IMR-90 (cell line): ENCODE data around the gene CDT1. TPM values are rescaled to one million over a fixed set of nuclear protein-coding genes. Genes with fewer than 3 reads are reported as not detected.

Experiments
- ATAC-seq: fragments of 200-7000 bp; cut with Tn5 transposase; 2 replicates; pipeline ENCODE4 v1.9.1; 2020; ENCODE audit warnings: low read depth, mild to moderate bottlenecking, moderate library complexity
- BruUV-seq: library from RNA; stranded (reverse); fragments of 400-500 nt; replicated peaks from 2 replicates; lab custom pipeline; 2021; lab: Mats Ljungman, UMichigan
- CTCF ChIA-PET: fragments of 300-600 bp; formaldehyde crosslinking; extraction: SDS; loops from one replicate; lab custom pipeline; 2021; ENCODE audit warnings: antibody characterized with exemption; lab: Yijun Ruan, JAX
- POLR2A ChIA-PET: fragments of 300-600 bp; sonication (Branson Sonifier 250); formaldehyde crosslinking; loops from one replicate; lab custom pipeline; 2022; ENCODE audit warnings: antibody characterized with exemption; ENCODE audit not compliant: unreplicated experiment; lab: Charles Lee
- DNase-seq: peaks from one replicate; pipeline ENCODE4 v3.0.0; 2013
- H2AFZ ChIP-seq: replicated peaks from 2 replicates; pipeline ENCODE3; 2013; ENCODE audit warnings: low read length, mild to moderate bottlenecking; ENCODE audit not compliant: poor library complexity
- H2AK5ac ChIP-seq: 2 replicates; pipeline ENCODE4 v1.6.1; 2013; ENCODE audit warnings: low read depth, low read length, inconsistent platforms
- H2AK9ac ChIP-seq: replicated peaks from 2 replicates; pipeline ENCODE3; 2013; ENCODE audit warnings: mild to moderate bottlenecking, low read depth, low read length, moderate library complexity; ENCODE audit not compliant: poor library complexity
- H2BK120ac ChIP-seq: 2 replicates; pipeline ENCODE4 v1.6.1; 2013; ENCODE audit warnings: low read depth, low read length, inconsistent platforms
- H2BK15ac ChIP-seq: 3 replicates; pipeline ENCODE4 v1.6.1; 2013; ENCODE audit warnings: low read depth, low read length, inconsistent platforms
- H2BK20ac ChIP-seq: 2 replicates; pipeline ENCODE4 v1.6.1; 2013; ENCODE audit warnings: low read depth, mild to moderate bottlenecking, inconsistent platforms, low read length, moderate library complexity
- H2BK5ac ChIP-seq: 2 replicates; pipeline ENCODE4 v1.6.1; 2013; ENCODE audit warnings: mild to moderate bottlenecking, low read depth, low read length, inconsistent platforms; ENCODE audit not compliant: poor library complexity, severe bottlenecking
- H3K14ac ChIP-seq: replicated peaks from 2 replicates; pipeline ENCODE4 v1.6.1; 2013; ENCODE audit warnings: low read depth, low read length, inconsistent platforms
- H3K18ac ChIP-seq: 2 replicates; pipeline ENCODE4 v1.6.1; 2013; ENCODE audit warnings: low read depth, low read length, control low read depth
- H3K23ac ChIP-seq: 2 replicates; pipeline ENCODE4 v1.6.1; 2013; ENCODE audit warnings: low read depth, low read length, inconsistent platforms
- H3K27ac ChIP-seq: 2 replicates; pipeline ENCODE4 v1.5.1; 2013; ENCODE audit warnings: mild to moderate bottlenecking, control low read depth, low read length; ENCODE audit not compliant: insufficient read depth
- H3K27me3 ChIP-seq: 2 replicates; pipeline ENCODE4 v1.6.1; 2013; ENCODE audit warnings: low read length; ENCODE audit not compliant: control insufficient read depth, insufficient read depth
- H3K36me3 ChIP-seq: 2 replicates; pipeline ENCODE4 v1.6.1; 2013; ENCODE audit warnings: low read length, mixed read lengths; ENCODE audit not compliant: control insufficient read depth, insufficient read depth
- H3K4ac ChIP-seq: 2 replicates; pipeline ENCODE4 v1.6.1; 2013; ENCODE audit warnings: low read depth, low read length, inconsistent platforms
- H3K4me1 ChIP-seq: 2 replicates; pipeline ENCODE4 v1.6.1; 2013; ENCODE audit warnings: low read length, mixed read lengths; ENCODE audit not compliant: control insufficient read depth, insufficient read depth
- H3K4me2 ChIP-seq: 2 replicates; pipeline ENCODE4 v1.6.1; 2013; ENCODE audit warnings: low read depth, mild to moderate bottlenecking, control low read depth, low read length, moderate library complexity
- H3K4me3 ChIP-seq: 2 replicates; pipeline ENCODE4 v1.5.1; 2013; ENCODE audit warnings: low read depth, mild to moderate bottlenecking, control low read depth, low read length, moderate library complexity; ENCODE audit not compliant: insufficient read depth
- H3K56ac ChIP-seq: 2 replicates; pipeline ENCODE4 v1.6.1; 2013; ENCODE audit warnings: low read length, inconsistent platforms; ENCODE audit not compliant: insufficient read depth; ENCODE audit errors: extremely low read depth
- H3K79me1 ChIP-seq, 2 experiments: 2 replicates each; pipeline ENCODE4 v1.6.1; 2013; ENCODE audit warnings: low read length in 2 of 2, inconsistent platforms in 1 of 2, low read depth in 1 of 2
- H3K9ac ChIP-seq: 2 replicates; pipeline ENCODE4 v1.6.1; 2013; ENCODE audit warnings: low read depth, low read length, control low read depth
- H3K9me1 ChIP-seq: 2 replicates; pipeline ENCODE4 v1.6.1; 2013; ENCODE audit warnings: low read length, inconsistent platforms; ENCODE audit not compliant: insufficient read depth
- H3K9me3 ChIP-seq: 2 replicates; pipeline ENCODE4 v1.6.1; 2013; ENCODE audit warnings: low read length; ENCODE audit not compliant: control insufficient read depth, insufficient read depth
- H4K20me1 ChIP-seq: 2 replicates; pipeline ENCODE4 v1.6.1; 2013; ENCODE audit warnings: low read length, inconsistent platforms; ENCODE audit not compliant: insufficient read depth
- H4K5ac ChIP-seq: 2 replicates; pipeline ENCODE4 v1.6.1; 2013; ENCODE audit warnings: mild to moderate bottlenecking, low read depth, low read length, control low read depth
- H4K8ac ChIP-seq, 2 experiments: 2 replicates each; pipeline ENCODE4 v1.6.1; 2013; ENCODE audit warnings: low read depth in 2 of 2, low read length in 2 of 2, control low read depth in 1 of 2, inconsistent platforms in 1 of 2
- H4K91ac ChIP-seq: 2 replicates; pipeline ENCODE4 v1.6.1; 2013; ENCODE audit warnings: low read depth, low read length, inconsistent platforms; ENCODE audit not compliant: insufficient read depth
- BHLHE40 ChIP-seq: fragments of 150-350 bp; IDR thresholded peaks from 2 replicates; pipeline ENCODE4 v1.6.1; 2016; ENCODE audit warnings: mild to moderate bottlenecking, low read depth, low read length
- CEBPB ChIP-seq: IDR thresholded peaks from 2 replicates; pipeline ENCODE4 v1.6.1; 2012; ENCODE audit warnings: low read depth, low read length, improper control_type of control experiment
- CHD1 ChIP-seq: IDR thresholded peaks from 2 replicates; pipeline ENCODE4 v1.6.1; 2012; ENCODE audit warnings: low read depth, low read length, improper control_type of control experiment
- CTCF ChIP-seq: conservative IDR thresholded peaks from 2 replicates; pipeline ENCODE4 v1.5.1; 2012; ENCODE audit warnings: mild to moderate bottlenecking, low read depth, low read length, improper control_type of control experiment
- FOS ChIP-seq: fragments of 150-350 bp; IDR thresholded peaks from 2 replicates; pipeline ENCODE4 v1.6.1; 2016; ENCODE audit warnings: low read depth, low read length
- MAFK ChIP-seq: IDR thresholded peaks from 2 replicates; pipeline ENCODE4 v1.6.1; 2012; ENCODE audit warnings: low read depth, low read length, improper control_type of control experiment
- MXI1 ChIP-seq: IDR thresholded peaks from 2 replicates; pipeline ENCODE4 v1.6.1; 2012; ENCODE audit warnings: low read depth, mild to moderate bottlenecking, low read length, moderate library complexity, borderline replicate concordance
- NFE2L2 ChIP-seq: fragments of 150-350 bp; IDR thresholded peaks from 2 replicates; pipeline ENCODE4 v1.6.1; 2016; ENCODE audit warnings: low read depth, mild to moderate bottlenecking, low read length
- RAD21 ChIP-seq: IDR thresholded peaks from 2 replicates; pipeline ENCODE4 v1.6.1; 2012; ENCODE audit warnings: low read length, improper control_type of control experiment
- RCOR1 ChIP-seq: IDR thresholded peaks from 2 replicates; pipeline ENCODE4 v1.6.1; 2012; ENCODE audit warnings: mild to moderate bottlenecking, low read length, improper control_type of control experiment; ENCODE audit not compliant: insufficient replicate concordance
- RFX5 ChIP-seq: IDR thresholded peaks from 2 replicates; pipeline ENCODE4 v1.8.0; 2012; ENCODE audit warnings: low read depth, mild to moderate bottlenecking, low read length, moderate library complexity
- SMC3 ChIP-seq: fragments of 150-350 bp; IDR thresholded peaks from 2 replicates; pipeline ENCODE4 v1.6.1; 2016; ENCODE audit warnings: low read depth, mild to moderate bottlenecking, antibody characterized with exemption, low read length, moderate library complexity
- USF2 ChIP-seq: fragments of 150-350 bp; IDR thresholded peaks from 2 replicates; pipeline ENCODE4 v1.6.1; 2017; ENCODE audit warnings: mild to moderate bottlenecking, antibody characterized with exemption, low read length, low read depth
- WGBS, 2 experiments: methylation state at CpG; one replicate each; pipeline versions ENCODE4 v1.1.5 to v1.1.7; 2013; ENCODE audit warnings: missing lambda C conversion rate in 2 of 2; ENCODE audit not compliant: insufficient read length in 1 of 2; ENCODE audit errors: extremely low coverage in 2 of 2; 5-methylcytosine and 5-hydroxymethylcytosine counted together
- dilution Hi-C: fragments of 300-500 bp; cut with HindIII; formaldehyde crosslinking; loops from one replicate; pipeline ENCODE4 v1.14.3; 2018; ENCODE audit warnings: low sequenced_read_pairs; ENCODE audit not compliant: unreplicated experiment
- in situ Hi-C: fragments of 300-500 bp; cut with MboI; formaldehyde crosslinking; loops from 3 replicates; pipeline ENCODE4 v1.14.3; 2019; ENCODE audit warnings: low sequenced_read_pairs, inconsistent platforms, mixed read lengths
- intact Hi-C: fragments of 100-400 bp; cut with micrococcal nuclease; formaldehyde crosslinking; loops from 2 replicates; pipeline ENCODE4 v1.10.0; 2022
- polyA plus RNA-seq, 3 experiments: library from polyadenylated mRNA; depleted of rRNA; stranded (reverse); fragments of >200 nt; gene quantifications; 2 replicates each; pipeline ENCODE4 v1.2.3, GENCODE V29; 2012; ENCODE audit warnings: low replicate concordance in 1 of 3
- total RNA-seq: library from RNA; depleted of rRNA; stranded (reverse); fragments of >200 nt; gene quantifications from 2 replicates; pipeline ENCODE4 v1.2.3, GENCODE V29; 2012

The CDT1 gene
- total and polyA plus RNA-seq, 2 of the 4 experiments (the other 2 are of a cell fraction): 3.2 to 11.8 TPM

- Histone ChIP-seq H3K9me3 (no peaks in the 10 kb centered on the region), H2BK15ac (no peak overlapping the region), H2AFZ (peak overlapping the region; percentile 87), H4K5ac (peak overlapping the region; percentile 14; the same call in 1 of the 2 replicates), H3K79me1 (no peaks in the 10 kb centered on the region; a peak in 1 of 4 replicates), H2BK20ac (0 out of 2 replicates have a peak overlapping the region, but pooled peaks have one; percentile 12), H3K36me3 (peaks cover 11% of the 10 kb centered on the region; the same call in 1 of the 2 replicates), H4K8ac (peak overlapping the region; percentile 57 to 84; a peak in 3 of 4 replicates), H3K4me1 (peaks cover 12% of the 10 kb centered on the region), H2AK9ac (peak overlapping the region; percentile 88), H3K14ac (peak overlapping the region; percentile 10), H4K91ac (no peak overlapping the region), H3K18ac (no peak overlapping the region), H3K4me2 (peak overlapping the region; percentile 42), H3K27me3 (no peaks in the 10 kb centered on the region), H2AK5ac (peak overlapping the region; percentile 1; the same call in 1 of the 2 replicates), H2BK5ac (peak overlapping the region; percentile 4), H2BK120ac (0 out of 2 replicates have a peak overlapping the region, but pooled peaks have one; percentile 17), H3K4me3 (no peak overlapping the region), H3K4ac (peak overlapping the region; percentile 54), H3K9me1 (peaks cover 5% of the 10 kb centered on the region), H3K23ac (peak overlapping the region; percentile 46), H3K27ac (peak overlapping the region; percentile 4; the same call in 1 of the 2 replicates), H3K56ac (no peak overlapping the region), H4K20me1 (no peaks in the 10 kb centered on the region), H3K9ac (0 out of 2 replicates have a peak overlapping the region, but pooled peaks have one; percentile 2)
- DNase-seq (no peak), ATAC-seq (no peak)
- POLR2A ChIA-PET: no interaction called here
- no TSS peak for BruUV-seq
- CTCF ChIA-PET: no interaction called here
- 22% methylated on average over 14 of the region's 18 CpGs; no CpG with 5 or more reads in 1 of the 2 experiments for WGBS, 2 experiments
- intact Hi-C loops: loop anchor here (1.0 kb wide), 1 partner anchor 349 kb away; no protein-coding TSS in a partner anchor
- in situ Hi-C loops: no loop called here
- dilution Hi-C loops: no loop called here
- no peak for TF ChIP-seq FOS
- TF ChIP-seq USF2: no peak
- no peak for TF ChIP-seq MAFK
- TF ChIP-seq CHD1: no peak
- no peak for TF ChIP-seq MXI1
- no peak for TF ChIP-seq SMC3
- TF ChIP-seq CTCF: no peak
- no peak for TF ChIP-seq CEBPB
- no peak for TF ChIP-seq RCOR1
- no peak for TF ChIP-seq RAD21
- TF ChIP-seq RFX5: no peak
- TF ChIP-seq NFE2L2: no peak
- no peak for TF ChIP-seq BHLHE40
Measured at GRCh38 chr16:88818575-88818874, 14.9 kb downstream of the CDT1 start.
